MM.1S (cell line): Measurements from ENCODE around the gene HOXD11.

Experiments
- EZH2 ChIP-seq: fragments of 300-600 bp; sonication (generic); optimal IDR thresholded peaks from 2 replicates; pipeline ENCODE3; 2017; ENCODE audit warnings: low read depth, mild to moderate bottlenecking, antibody characterized with exemption, low read length, mixed read lengths
- TF ChIP-seq, protein P1 (sequence below): fragments of 300-600 bp; sonication (generic); IDR thresholded peaks from 2 replicates; pipeline ENCODE4 v1.5.1; 2016; ENCODE audit warnings: antibody characterized with exemption, low read length, mixed read lengths

- TF ChIP-seq, protein P1, sequence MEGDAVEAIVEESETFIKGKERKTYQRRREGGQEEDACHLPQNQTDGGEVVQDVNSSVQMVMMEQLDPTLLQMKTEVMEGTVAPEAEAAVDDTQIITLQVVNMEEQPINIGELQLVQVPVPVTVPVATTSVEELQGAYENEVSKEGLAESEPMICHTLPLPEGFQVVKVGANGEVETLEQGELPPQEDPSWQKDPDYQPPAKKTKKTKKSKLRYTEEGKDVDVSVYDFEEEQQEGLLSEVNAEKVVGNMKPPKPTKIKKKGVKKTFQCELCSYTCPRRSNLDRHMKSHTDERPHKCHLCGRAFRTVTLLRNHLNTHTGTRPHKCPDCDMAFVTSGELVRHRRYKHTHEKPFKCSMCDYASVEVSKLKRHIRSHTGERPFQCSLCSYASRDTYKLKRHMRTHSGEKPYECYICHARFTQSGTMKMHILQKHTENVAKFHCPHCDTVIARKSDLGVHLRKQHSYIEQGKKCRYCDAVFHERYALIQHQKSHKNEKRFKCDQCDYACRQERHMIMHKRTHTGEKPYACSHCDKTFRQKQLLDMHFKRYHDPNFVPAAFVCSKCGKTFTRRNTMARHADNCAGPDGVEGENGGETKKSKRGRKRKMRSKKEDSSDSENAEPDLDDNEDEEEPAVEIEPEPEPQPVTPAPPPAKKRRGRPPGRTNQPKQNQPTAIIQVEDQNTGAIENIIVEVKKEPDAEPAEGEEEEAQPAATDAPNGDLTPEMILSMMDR = no peak
- no peak for TF ChIP-seq EZH2
Measured at GRCh38 chr2:176082824-176083751, 24.0 kb upstream of the HOXD11 start.
